K562 (cell line): ENCODE measurements around the gene CPLX3. TPM values are rescaled to one million over a fixed set of nuclear protein-coding genes. Genes with fewer than 3 reads are reported as not detected.
A peak's percentile ranks its signal among the peaks of the same experiment; 100 is the strongest.

ENCODE experiments used
- ATAC-seq: fragments of 200-7000 bp; cut with Tn5 transposase; 3 replicates; pipeline ENCODE4 v1.9.1; 2020; ENCODE audit warnings: moderate library complexity
- BruUV-seq: library from RNA; stranded (reverse); fragments of 400-500 nt; replicated peaks from 2 replicates; lab custom pipeline; 2021; lab: Mats Ljungman, UMichigan
- CTCF ChIA-PET: fragments of 300-600 bp; formaldehyde crosslinking; extraction: SDS; loops from one replicate; lab custom pipeline; 2021; ENCODE audit warnings: low intra/inter-chr PET ratio; lab: Yijun Ruan, JAX
- POLR2A ChIA-PET: fragments of 300-600, 350-650 bp; sonication (Branson Sonifier 250); formaldehyde crosslinking; extraction: SDS; loops from one replicate; lab custom pipeline; 2021; ENCODE audit warnings: antibody characterized with exemption, inconsistent platforms; lab: Yijun Ruan, JAX
- DNase-seq, 4 experiments: peaks; one replicate each; pipeline versions ENCODE4 v3.0.0 to v3.0.0-alpha.2; 2011 to 2018; ENCODE audit warnings: low spot score in 3 of 4, mixed read lengths in 3 of 4; ENCODE audit errors: extremely low read depth in 1 of 4
- FAIRE-seq: peaks from 2 replicates; lab custom pipeline; 2011; peaks lifted over from hg19 to GRCh38; lab: Jason Lieb, UNC
- H2AFZ ChIP-seq: 2 replicates; pipeline ENCODE4 v1.6.0; 2011; ENCODE audit warnings: low read depth, low read length, control low read depth, inconsistent platforms
- H3K27ac ChIP-seq: fragments of 200-600 bp; 3 replicates; pipeline ENCODE4 v1.8.0; 2011; ENCODE audit warnings: low read depth, mild to moderate bottlenecking, control low read depth, inconsistent platforms, low read length, moderate library complexity, mixed read lengths; ENCODE audit errors: extremely low read depth
- H3K27me3 ChIP-seq, 2 experiments: fragments of 300-600 bp in 1 of 2; 2 replicates in 1 of 2; 3 replicates in 1 of 2; pipeline versions ENCODE4 v1.6.0 to v1.8.0; 2011; ENCODE audit warnings: inconsistent platforms in 2 of 2, low read length in 2 of 2, mild to moderate bottlenecking in 1 of 2, mixed read lengths in 1 of 2, moderate library complexity in 1 of 2; ENCODE audit not compliant: control insufficient read depth in 2 of 2, insufficient read depth in 2 of 2
- H3K36me3 ChIP-seq: fragments of 300-600 bp; 3 replicates; pipeline ENCODE4 v1.8.0; 2011; ENCODE audit warnings: mild to moderate bottlenecking, low read length, inconsistent platforms; ENCODE audit not compliant: control insufficient read depth, insufficient read depth
- H3K4me1 ChIP-seq, 2 experiments: fragments of 200-600 bp in 1 of 2; replicated peaks in 1 of 2; 2 replicates in 1 of 2; 3 replicates in 1 of 2; pipeline versions ENCODE4 v1.5.1 to v1.8.0; 2011; ENCODE audit warnings: inconsistent platforms in 2 of 2, low read length in 2 of 2, mild to moderate bottlenecking in 1 of 2, mixed read lengths in 1 of 2, moderate library complexity in 1 of 2; ENCODE audit not compliant: control insufficient read depth in 2 of 2, insufficient read depth in 2 of 2
- H3K4me2 ChIP-seq: 2 replicates; pipeline ENCODE4 v1.6.1; 2011; ENCODE audit warnings: low read length, control low read depth, inconsistent platforms, mixed read lengths; ENCODE audit not compliant: insufficient read depth
- H3K4me3 ChIP-seq: fragments of 200-600 bp; sonication (generic), shearing (Covaris generic); 2 replicates; pipeline ENCODE4 v1.5.1; 2016; ENCODE audit warnings: control low read depth, inconsistent platforms
- H3K79me2 ChIP-seq: fragments of 200-600 bp; 3 replicates; pipeline ENCODE4 v1.8.0; 2011; ENCODE audit warnings: low read length, inconsistent platforms; ENCODE audit not compliant: control insufficient read depth, insufficient read depth
- H3K9ac ChIP-seq, 2 experiments: 2 replicates each; pipeline versions ENCODE4 v1.6.0 to v1.6.1; 2011; ENCODE audit warnings: low read depth in 2 of 2, low read length in 2 of 2, control low read depth in 1 of 2, inconsistent platforms in 1 of 2, mild to moderate bottlenecking in 1 of 2, mixed read lengths in 1 of 2; ENCODE audit not compliant: insufficient read depth in 1 of 2
- H3K9me1 ChIP-seq: one replicate; pipeline ENCODE4 v1.6.0; 2011; ENCODE audit warnings: inconsistent platforms, mild to moderate bottlenecking, low read length, moderate library complexity; ENCODE audit not compliant: control insufficient read depth, insufficient read depth
- H3K9me3 ChIP-seq: replicated peaks from 2 replicates; pipeline ENCODE4 v1.5.1; 2011; ENCODE audit warnings: low read depth, low read length, inconsistent platforms; ENCODE audit not compliant: control insufficient read depth, insufficient read depth
- H4K20me1 ChIP-seq: replicated peaks from 2 replicates; pipeline ENCODE4 v1.6.1; 2011; ENCODE audit warnings: low read length, inconsistent platforms, mixed read lengths; ENCODE audit not compliant: control insufficient read depth, insufficient read depth
- CEBPZ ChIP-seq: fragments of 150-350 bp; IDR thresholded peaks from 2 replicates; pipeline ENCODE4 v1.6.1; 2014; ENCODE audit warnings: low read depth, mild to moderate bottlenecking, low read length, borderline replicate concordance
- CHD2 ChIP-seq: IDR thresholded peaks from 2 replicates; pipeline ENCODE4 v1.6.1; 2011; ENCODE audit warnings: low read depth, low read length
- E4F1 ChIP-seq: fragments of 250-450 bp; sonication (Bioruptor Pico); IDR thresholded peaks from 2 replicates; pipeline ENCODE4 v1.5.0; 2021; ENCODE audit warnings: mild to moderate bottlenecking, borderline replicate concordance
- HNRNPLL ChIP-seq: fragments of 200-400 bp; formaldehyde crosslinking; IDR thresholded peaks from 2 replicates; pipeline ENCODE4 v1.6.1; 2017; ENCODE audit warnings: low read length, low read depth, mild to moderate bottlenecking; ENCODE audit not compliant: poor library complexity, severe bottlenecking
- HNRNPUL1 ChIP-seq: fragments of 200-400 bp; formaldehyde crosslinking; IDR thresholded peaks from 2 replicates; pipeline ENCODE4 v1.6.1; 2017; ENCODE audit warnings: low read length
- MBD2 ChIP-seq: sonication (generic); IDR thresholded peaks from 2 replicates; pipeline ENCODE4 v1.6.1; 2016; ENCODE audit warnings: low read depth, borderline replicate concordance
- MXD1 ChIP-seq: fragments of 250-450 bp; sonication (Bioruptor Pico); IDR thresholded peaks from 2 replicates; pipeline ENCODE4 v1.8.0; 2021; ENCODE audit warnings: borderline replicate concordance, mild to moderate bottlenecking, moderate library complexity; ENCODE audit not compliant: poor library complexity, severe bottlenecking
- NFATC3 ChIP-seq: fragments of 450-650 bp; IDR thresholded peaks from 2 replicates; pipeline ENCODE4 v1.6.1; 2017; ENCODE audit warnings: mild to moderate bottlenecking
- ZKSCAN1 ChIP-seq: fragments of 150-350 bp; IDR thresholded peaks from 2 replicates; pipeline ENCODE4 v1.6.1; 2016; ENCODE audit warnings: low read depth, low read length
- ZNF121 ChIP-seq: sonication (generic); formaldehyde crosslinking; conservative IDR thresholded peaks from 2 replicates; pipeline ENCODE4 v1.8.0; 2022; ENCODE audit warnings: missing genetic modification reagents
- ZNF3 ChIP-seq: fragments of 250-450 bp; sonication (Bioruptor Pico); IDR thresholded peaks from 2 replicates; pipeline ENCODE4 v1.5.0; 2021; ENCODE audit warnings: mild to moderate bottlenecking, moderate library complexity
- ZNF512 ChIP-seq: IDR thresholded peaks from 2 replicates; pipeline ENCODE4 v1.6.1; 2016; ENCODE audit warnings: missing genetic modification characterization, missing compliant biosample characterization
- ZNF79 ChIP-seq: fragments of 250-450 bp; sonication (Bioruptor Pico); IDR thresholded peaks from 2 replicates; pipeline ENCODE4 v1.4.0; 2020; ENCODE audit warnings: low read depth, mild to moderate bottlenecking, moderate library complexity
- WGBS: fragments of 100-300 bp; shearing (Covaris generic); methylation state at CpG from one replicate; pipeline ENCODE4 v1.1.6; 2016; ENCODE audit warnings: low coverage, mixed read lengths; ENCODE audit not compliant: insufficient coverage; ENCODE audit errors: missing lambda C conversion rate; 5-methylcytosine and 5-hydroxymethylcytosine counted together
- in situ Hi-C: fragments of 300-500 bp; cut with MboI; formaldehyde crosslinking; loops from 4 replicates; pipeline ENCODE4 v1.15.0; 2018; ENCODE audit warnings: inconsistent platforms, mixed read lengths
- intact Hi-C: fragments of 100-400 bp; cut with micrococcal nuclease; formaldehyde crosslinking; loops from 2 replicates; pipeline ENCODE4 v1.14.2; 2022
- polyA plus RNA-seq, 8 experiments: library from polyadenylated mRNA; depleted of rRNA in 4 of 8; stranded (reverse) in 5 of 8; unstranded in 3 of 8; fragments of >200 nt; fragmentation: Nextera tagmentation in 2 of 8; fragmentation: Illumina TruSeq in 1 of 8; extraction: Ambion mirVana in 2 of 8; extraction: Trizol in 1 of 8; gene quantifications; 2 replicates each; pipeline versions ENCODE4 v1.2.1 to v1.2.3, GENCODE V29; 2011 to 2014; ENCODE audit warnings: inconsistent platforms in 1 of 8, missing spikeins in 1 of 8
- total RNA-seq, 7 experiments: library from RNA; depleted of rRNA in 6 of 7; stranded (reverse); fragments of >200 nt in 6 of 7; fragmentation: Illumina TruSeq in 2 of 7; extraction: Trizol in 2 of 7; gene quantifications; 2 replicates each; pipeline versions ENCODE4 v1.2.1 to v1.2.3, GENCODE V29; 2011 to 2021; ENCODE audit warnings: low replicate concordance in 1 of 7

CPLX3 gene
- total and polyA plus RNA-seq, 9 of the 15 experiments (the other 6 are each of a cell fraction or from before 2014, with no cell fraction given), result not detected

DNA sequence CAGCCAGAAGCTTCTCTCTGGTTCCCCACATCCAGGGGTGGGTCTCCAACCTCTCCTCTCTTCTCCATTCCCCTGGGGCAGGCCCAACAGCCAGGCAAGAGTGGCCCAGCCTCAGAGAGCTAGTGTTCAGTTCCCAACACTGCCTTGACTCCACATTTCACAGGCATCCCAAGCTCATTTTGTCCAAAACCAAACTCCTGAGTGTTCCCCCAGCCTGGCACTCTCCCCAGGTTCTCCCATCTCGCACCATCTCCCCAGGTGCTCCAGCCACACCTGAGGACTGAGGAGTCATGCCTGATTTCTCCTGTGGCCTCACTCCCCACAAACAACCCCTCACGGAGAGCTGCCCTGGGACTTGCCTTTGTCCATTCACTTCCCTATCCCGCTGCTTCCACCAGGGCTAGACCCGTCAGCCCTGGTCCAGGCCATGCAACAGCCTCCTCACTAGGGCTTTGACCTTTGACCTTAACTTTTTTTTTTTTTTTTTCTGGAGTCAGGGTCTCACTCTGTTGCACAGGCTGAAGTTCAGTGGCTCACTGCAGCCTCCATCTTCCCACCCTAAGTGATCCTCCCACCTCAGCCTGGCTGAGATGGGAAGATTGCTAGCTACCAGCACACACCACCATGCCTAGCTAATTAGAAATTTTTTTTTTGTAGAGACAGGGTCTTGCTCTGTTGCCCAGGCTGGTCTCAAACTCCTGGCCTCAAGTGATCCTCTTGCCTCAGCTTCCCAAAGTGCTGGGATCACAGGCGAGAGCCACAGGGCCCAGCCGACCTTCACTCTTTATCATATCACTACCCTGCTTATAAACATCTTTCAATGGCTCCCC is 48.4 kb upstream of the CPLX3 start:
- in situ Hi-C loops, result no loop called here
- DNase-seq (no peak), ATAC-seq (no peak), FAIRE-seq (no peak)
- Histone ChIP-seq H3K4me3 (no peak overlapping the region), H3K36me3 (no peaks in the 10 kb centered on the region), H3K9me1 (peaks cover 4% of the 10 kb centered on the region), H3K9me3 (no peaks in the 10 kb centered on the region), H3K27ac (no peak overlapping the region), H3K79me2 (peaks cover 10% of the 10 kb centered on the region), H3K27me3 (no peaks in the 10 kb centered on the region), H3K4me1 (peaks cover 32 to 50% of the 10 kb centered on the region in 2 experiments), H4K20me1 (no peaks in the 10 kb centered on the region; the same call in 1 of the 2 replicates), H3K4me2 (no peak overlapping the region), H2AFZ (no peak overlapping the region), H3K9ac (peak overlapping the region in 1 of 2 experiments; percentile 18; a peak in 1 of 4 replicates)
- 42% methylated on average over 5 of the region's 6 CpGs for WGBS
- CTCF ChIA-PET, result interaction anchor here (1.1 kb wide), 1 partner anchor 23 kb away, joined by 3 read pairs; no protein-coding TSS in a partner anchor
- no TSS peak for BruUV-seq
- intact Hi-C loops, result loop anchor here (10.0 kb wide), 1 partner anchor 427 kb away; the partner anchor contains the start of gene C15orf39
- POLR2A ChIA-PET, result interaction anchor here (0.5 to 1.6 kb wide), 7 partner anchors 9 to 904 kb away, joined by 3 to 8 read pairs (median 3); no protein-coding TSS in a partner anchor
- TF ChIP-seq ZNF3 (CRISPR knock-in tag) (no peak), ZKSCAN1 (no peak), NFATC3 (no peak), HNRNPLL (no peak), E4F1 (CRISPR knock-in tag) (no peak), MBD2 (no peak), ZNF121 (CRISPR knock-in tag) (peak; percentile 53), HNRNPUL1 (no peak), MXD1 (CRISPR knock-in tag) (no peak), CEBPZ (no peak), ZNF79 (no peak), ZNF512 (no peak), CHD2 (no peak)
